Right atrium auricular region (tissue), 2 donors: ENCODE data around the gene MICAL2. TPM values are rescaled to one million over a fixed set of nuclear protein-coding genes. Genes with fewer than 3 reads are reported as not detected.

Experiments used
- DNase-seq: peaks from one replicate; pipeline ENCODE4 v3.0.0-alpha.2; 2019; ENCODE audit warnings: low spot score
- H3K27ac ChIP-seq, 2 donors: fragments of 200-600 bp; sonication (generic); 1 replicate in 1 of 2; 2 replicates in 1 of 2; pipeline ENCODE4 v1.5.1; 2016 to 2019
- H3K27me3 ChIP-seq, 2 donors: fragments of 200-600 bp; sonication (generic); one replicate each; pipeline versions ENCODE4 v1.5.1 to v1.6.0; 2017 to 2019
- H3K36me3 ChIP-seq: fragments of 200-600 bp; sonication (generic); one replicate; pipeline ENCODE4 v1.5.1; 2016
- H3K4me1 ChIP-seq, 2 donors: fragments of 200-600 bp; sonication (generic); one replicate each; pipeline versions ENCODE4 v1.5.1 to v1.6.0; 2017 to 2019
- H3K4me3 ChIP-seq, 2 donors: fragments of 200-600 bp; sonication (generic); 1 replicate in 1 of 2; 2 replicates in 1 of 2; pipeline ENCODE4 v1.5.1; 2017 to 2019; ENCODE audit warnings: mild to moderate bottlenecking in 1 of 2, moderate library complexity in 1 of 2
- H3K9me3 ChIP-seq, 2 donors: fragments of 200-600 bp; sonication (generic); one replicate each; pipeline ENCODE4 v1.5.1; 2019
- CTCF ChIP-seq, 2 donors: fragments of 200-600 bp; sonication (generic); IDR thresholded peaks; one replicate each; pipeline ENCODE4 v1.5.1; 2019; ENCODE audit warnings: antibody characterized with exemption in 2 of 2
- total RNA-seq, 2 donors: library from RNA; depleted of rRNA; stranded (reverse); fragments of >200 nt; gene quantifications; one replicate each; pipeline ENCODE4 v1.1.0, GENCODE V29; 2016

MICAL2 gene
- total RNA-seq, 2 donors from 2014 or later = 77.6 to 84.5 TPM

DNA sequence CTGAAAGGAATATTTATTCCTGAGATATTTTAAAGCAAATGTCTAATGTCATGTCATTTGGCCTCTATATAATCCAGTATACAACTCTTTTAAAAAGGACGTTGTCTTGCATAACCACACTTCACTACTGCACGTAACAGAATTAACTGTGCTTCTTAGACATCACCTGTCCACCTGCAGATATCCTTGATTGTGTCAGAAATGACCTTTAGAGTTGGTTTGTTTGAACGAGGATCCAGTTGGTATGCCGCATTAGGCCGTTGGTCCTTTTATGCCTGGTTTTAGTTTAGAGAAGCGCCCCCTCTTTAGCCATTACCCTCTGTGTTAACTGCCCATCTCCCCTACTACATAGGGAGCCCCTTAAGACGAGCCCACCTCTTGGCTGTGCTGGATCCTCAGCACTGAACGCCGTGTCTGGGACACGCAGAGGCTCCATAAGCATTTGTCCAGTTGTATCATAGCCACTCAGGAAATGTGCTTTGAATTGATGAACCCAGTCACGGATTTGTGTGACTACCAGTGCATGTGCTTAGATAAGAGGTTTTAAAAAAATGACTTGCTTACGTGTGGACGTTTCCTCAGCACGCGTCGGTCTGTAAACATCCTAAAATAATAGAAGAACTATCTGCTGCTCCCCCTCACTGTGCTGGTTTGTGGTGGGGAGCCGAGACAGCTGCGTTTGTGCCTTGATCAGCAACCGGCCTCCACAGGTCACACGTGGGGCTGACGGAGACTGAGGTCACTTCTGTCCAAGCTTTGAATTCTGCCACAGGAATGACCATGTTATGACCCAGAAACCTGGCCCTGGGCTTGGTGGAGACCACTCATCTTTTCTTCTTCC lies 4.0 kb downstream of the MICAL2 start:
- no peaks in the 10 kb centered on the region for H3K27me3 ChIP-seq
- H3K4me3 ChIP-seq = no peak overlapping the region
- no peak for TF ChIP-seq CTCF (IDR thresholded peaks at IDR 0.05)
- no peaks in the 10 kb centered on the region for H3K36me3 ChIP-seq
- H3K27ac ChIP-seq = peak overlapping the region; percentile 89 to 91
- peaks cover 0 to 80% of the 10 kb centered on the region in 2 donors for H3K4me1 ChIP-seq
- no peaks in the 10 kb centered on the region for H3K9me3 ChIP-seq
- no peak for DNase-seq

DNA sequence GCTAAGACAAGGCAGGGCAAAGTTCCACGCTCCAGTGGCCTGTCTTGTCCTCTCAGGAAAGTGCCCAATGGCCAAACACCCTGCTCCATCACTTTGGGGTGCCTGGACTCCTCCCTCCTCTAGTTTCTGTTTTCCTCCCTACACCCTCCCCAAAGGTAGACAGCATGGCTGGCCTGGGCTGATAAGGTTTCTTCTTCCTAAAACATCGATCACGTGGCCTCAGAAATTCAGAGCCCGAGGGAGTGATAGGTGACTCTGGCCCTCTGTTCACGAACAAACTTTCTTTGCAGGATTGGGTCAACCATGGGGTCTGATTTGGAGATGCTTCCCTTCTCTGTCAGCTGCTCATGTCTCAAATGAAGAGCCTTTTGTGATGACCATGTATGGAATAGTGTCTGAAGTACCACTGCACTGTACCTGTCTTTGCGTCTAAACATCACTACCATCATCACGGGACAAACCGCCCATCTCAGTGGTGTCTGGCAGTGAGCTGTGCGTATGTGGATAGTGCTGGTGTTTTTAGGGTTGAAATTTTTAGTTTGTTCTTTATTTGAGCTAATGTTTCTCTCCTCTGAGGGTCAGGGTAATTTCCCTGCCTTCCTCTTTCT lies 6.1 kb downstream of the MICAL2 start:
- DNase-seq = no peak
- H3K27ac ChIP-seq = peak overlapping the region; percentile 84 to 89
- peaks cover 0 to 88% of the 10 kb centered on the region in 2 donors for H3K4me1 ChIP-seq
- TF ChIP-seq CTCF (IDR thresholded peaks at IDR 0.05) = no peak
- H3K4me3 ChIP-seq = no peak overlapping the region
- no peaks in the 10 kb centered on the region for H3K27me3 ChIP-seq
- no peaks in the 10 kb centered on the region for H3K36me3 ChIP-seq
- H3K9me3 ChIP-seq = no peaks in the 10 kb centered on the region

- Histone ChIP-seq H3K27me3 (no peaks in the 10 kb centered on the region), H3K9me3 (no peaks in the 10 kb centered on the region), H3K27ac (peak overlapping the region; percentile 84 to 89), H3K4me3 (no peak overlapping the region), H3K4me1 (peaks cover 0 to 87% of the 10 kb centered on the region in 2 donors), H3K36me3 (no peaks in the 10 kb centered on the region)
- TF ChIP-seq CTCF (IDR thresholded peaks at IDR 0.05) = no peak
- no peak for DNase-seq
Observed at GRCh38 chr11:12117200-12117599, 6.8 kb downstream of the MICAL2 start.

DNA sequence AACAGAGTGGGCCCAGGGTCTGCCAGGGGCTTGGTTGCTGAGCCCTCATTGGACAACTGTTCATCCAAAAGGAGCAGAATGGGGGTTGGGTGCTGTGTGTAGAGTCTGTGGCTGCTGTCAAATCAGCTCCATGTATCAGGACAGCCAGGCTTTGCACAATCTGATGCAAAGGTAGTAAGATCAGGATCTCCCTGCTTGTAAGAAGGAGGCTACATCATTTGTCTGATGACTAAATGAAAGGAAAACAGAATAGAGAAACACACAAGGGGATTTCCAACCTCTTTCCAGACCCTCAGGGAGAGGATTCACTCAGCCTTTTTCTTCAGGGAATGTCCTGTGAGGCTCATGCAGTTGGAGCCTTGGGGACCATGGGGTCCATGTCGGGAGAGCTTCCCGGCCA lies 7.2 kb downstream of the MICAL2 start:
- TF ChIP-seq CTCF (IDR thresholded peaks at IDR 0.05) = no peak
- no peaks in the 10 kb centered on the region for H3K27me3 ChIP-seq
- no peaks in the 10 kb centered on the region for H3K36me3 ChIP-seq
- H3K27ac ChIP-seq = peak overlapping the region; percentile 84 to 89
- H3K4me3 ChIP-seq = no peak overlapping the region
- peaks cover 0 to 88% of the 10 kb centered on the region in 2 donors for H3K4me1 ChIP-seq
- DNase-seq = no peak
- no peaks in the 10 kb centered on the region for H3K9me3 ChIP-seq

DNA sequence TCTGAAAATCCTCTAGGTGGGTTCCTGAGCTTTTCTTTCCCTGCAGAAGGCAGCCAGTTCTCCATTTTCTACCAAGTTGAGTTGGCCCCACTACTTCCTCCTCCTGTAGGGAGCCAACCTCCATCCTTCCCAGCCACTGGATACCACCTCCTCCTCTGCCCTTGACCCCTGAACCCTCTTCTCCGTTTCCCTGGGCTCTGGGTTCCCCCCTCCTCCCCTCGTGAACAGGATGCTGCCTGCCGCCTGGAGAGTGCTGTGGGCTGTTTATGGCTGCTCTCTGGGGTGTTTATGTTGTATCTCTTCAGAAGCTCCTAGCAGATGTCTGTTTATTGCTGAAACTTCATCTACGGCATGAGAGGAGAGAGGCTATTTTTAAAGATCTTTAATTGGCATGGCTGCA lies 8.6 kb downstream of the MICAL2 start:
- peaks cover 0 to 80% of the 10 kb centered on the region in 2 donors for H3K4me1 ChIP-seq
- no peaks in the 10 kb centered on the region for H3K9me3 ChIP-seq
- peak overlapping the region; percentile 84 to 89 for H3K27ac ChIP-seq
- no peak for DNase-seq
- H3K36me3 ChIP-seq = no peaks in the 10 kb centered on the region
- no peak overlapping the region for H3K4me3 ChIP-seq
- TF ChIP-seq CTCF (IDR thresholded peaks at IDR 0.05) = no peak
- no peaks in the 10 kb centered on the region for H3K27me3 ChIP-seq
